T1000 (cell line): ENCODE data around the gene TMEM132A.

Source experiments
- DNase-seq: peaks from one replicate; lab custom pipeline; 2025; ENCODE audit warnings: mixed read lengths; lab: John Stamatoyannopoulos, UW

The TMEM132A gene

GRCh38 chr11:60937144-60937527 lies 12.9 kb downstream of the TMEM132A start:
- no peak for DNase-seq

- DNase-seq, result no peak
These were observed 13.6 kb downstream of the TMEM132A start for GRCh38 chr11:60937811-60938210.

GRCh38 chr11:60938500-60938899 lies 14.2 kb downstream of the TMEM132A start:
- DNase-seq, result no peak

- no peak for DNase-seq
These were observed 15.0 kb downstream of the TMEM132A start for GRCh38 chr11:60939301-60939700.

GRCh38 chr11:60939855-60940254 lies 15.6 kb downstream of the TMEM132A start:
- no peak for DNase-seq

GRCh38 chr11:60941371-60942119 lies 17.3 kb downstream of the TMEM132A start:
- no peak for DNase-seq

- DNase-seq, result no peak
These were observed 18.0 kb downstream of the TMEM132A start for GRCh38 chr11:60942219-60942618.

GRCh38 chr11:60942970-60943565 lies 18.8 kb downstream of the TMEM132A start:
- DNase-seq, result no peak

GRCh38 chr11:60944490-60945294 lies 20.4 kb downstream of the TMEM132A start:
- DNase-seq, result no peak

GRCh38 chr11:60945295-60945667 lies 21.0 kb downstream of the TMEM132A start:
- no peak for DNase-seq

- DNase-seq, result no peak
These were observed 22.5 kb downstream of the TMEM132A start for GRCh38 chr11:60946601-60947264.

GRCh38 chr11:60947700-60948099 lies 23.4 kb downstream of the TMEM132A start:
- DNase-seq, result no peak

GRCh38 chr11:60948250-60948649 lies 24.0 kb downstream of the TMEM132A start:
- no peak for DNase-seq

GRCh38 chr11:60950024-60950423 lies 25.8 kb downstream of the TMEM132A start:
- DNase-seq, result no peak

GRCh38 chr11:60950933-60951605 lies 26.8 kb downstream of the TMEM132A start:
- DNase-seq, result no peak

GRCh38 chr11:60951606-60951903 lies 27.3 kb downstream of the TMEM132A start:
- DNase-seq, result no peak

GRCh38 chr11:60951904-60952741 lies 27.9 kb downstream of the TMEM132A start, which contains the start of gene SLC15A3:
Gene SLC15A3, minus strand, starts transcription at chr11:60952176. Its CDS starts 625 bp downstream, at chr11:60951551.
- DNase-seq, result no peak

- DNase-seq, result no peak
These were observed 28.5 kb downstream of the TMEM132A start for GRCh38 chr11:60952742-60953170.

- DNase-seq, result no peak
These were observed 29.5 kb downstream of the TMEM132A start for GRCh38 chr11:60953781-60954180.

GRCh38 chr11:60954421-60954820 lies 30.2 kb downstream of the TMEM132A start:
- DNase-seq, result no peak

- no peak for DNase-seq
These were observed 31.3 kb downstream of the TMEM132A start for GRCh38 chr11:60955571-60955970.
